Thyroid gland (tissue), 4 donors: ENCODE measurements around the gene CYP2D6.

Experiments used
- CTCF ChIP-seq, 6 experiments: fragments of 200-600 bp in 3 of 6; fragments of 450-650 bp in 3 of 6; sonication (generic) in 3 of 6; IDR thresholded peaks; one replicate each; pipeline ENCODE4 v1.5.1; 2016 to 2019; ENCODE audit warnings: antibody characterized with exemption in 6 of 6, mild to moderate bottlenecking in 2 of 6, inconsistent platforms in 1 of 6, moderate library complexity in 1 of 6
- POLR2A ChIP-seq, 2 donors: fragments of 450-650 bp; IDR thresholded peaks; one replicate each; pipeline ENCODE4 v1.6.1; 2017; ENCODE audit warnings: antibody characterized with exemption in 2 of 2, mild to moderate bottlenecking in 2 of 2, moderate library complexity in 1 of 2

DNA sequence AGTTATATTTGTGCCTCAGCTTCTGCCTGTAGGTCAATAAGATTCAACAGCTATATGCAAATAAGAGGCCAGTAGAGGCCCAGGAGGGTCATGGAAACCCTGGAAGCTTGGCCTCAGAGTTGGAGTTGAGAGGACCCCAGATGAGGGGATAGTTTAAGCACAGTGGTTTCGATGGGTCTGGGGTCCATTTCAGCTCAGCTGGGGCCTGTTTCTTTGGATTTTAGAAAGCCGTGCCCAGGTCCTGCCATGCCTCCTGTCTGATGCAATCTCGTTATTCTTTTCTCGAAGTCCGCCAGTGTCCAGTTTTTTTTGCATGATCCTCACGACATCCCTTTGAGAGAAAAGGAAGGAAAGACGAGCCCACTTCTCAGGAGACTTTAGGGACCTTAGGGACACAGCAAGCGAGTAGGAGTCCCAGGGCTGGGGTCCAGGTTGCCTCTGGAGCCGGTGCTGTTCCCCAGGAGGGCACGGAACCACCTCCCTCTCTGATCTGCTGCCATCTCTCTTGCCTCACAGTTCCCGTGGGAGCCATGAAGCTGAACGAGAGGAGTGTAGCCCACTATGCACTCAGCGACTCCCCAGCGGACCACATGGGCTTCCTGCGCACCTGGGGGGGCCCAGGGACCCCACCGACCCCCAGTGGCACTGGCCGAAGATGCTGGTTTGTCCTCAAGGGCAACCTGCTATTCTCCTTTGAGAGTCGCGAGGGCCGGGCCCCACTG lies 53.7 kb downstream of the CYP2D6 start:
- TF ChIP-seq CTCF (IDR thresholded peaks at IDR 0.05) (no peak), POLR2A (IDR thresholded peaks at IDR 0.05) (no peak)
